Fibroblast of skin of left quadriceps (primary cell): ENCODE results near the gene FBXL15.

ENCODE experiments used
- DNase-seq, 2 experiments: peaks; one replicate each; pipeline ENCODE4 v3.0.0-alpha.2; 2013; ENCODE audit warnings: low read depth in 2 of 2

Gene FBXL15

GRCh38 chr10:102457591-102458150, 37.0 kb downstream of the FBXL15 start:
- no peak for DNase-seq

DNA sequence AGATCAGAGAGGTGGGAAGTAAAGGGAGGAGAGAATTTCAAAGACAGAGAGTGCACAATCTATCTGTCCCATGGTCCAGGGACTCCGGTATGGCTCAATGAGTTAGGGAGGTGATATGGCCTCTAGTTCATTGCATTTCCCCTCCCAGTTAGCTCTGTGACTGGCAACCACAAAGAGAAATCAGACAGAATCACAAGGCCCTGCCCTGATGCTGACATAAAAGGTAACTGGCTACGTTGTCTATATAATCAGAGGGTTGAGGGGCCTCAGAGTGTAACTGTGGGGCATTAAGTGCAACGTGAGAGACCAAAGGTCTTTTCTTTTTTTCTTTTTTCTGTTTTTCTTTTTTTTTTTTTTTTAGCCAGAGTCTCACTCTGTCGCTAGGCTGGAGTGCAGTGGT, 38.0 kb downstream of the FBXL15 start:
- no peak for DNase-seq

GRCh38 chr10:102460836-102461186, 40.2 kb downstream of the FBXL15 start:
- no peak for DNase-seq

- peak; percentile 45 to 47 for DNase-seq
Observed at GRCh38 chr10:102461187-102462054, 40.8 kb downstream of the FBXL15 start.

DNA sequence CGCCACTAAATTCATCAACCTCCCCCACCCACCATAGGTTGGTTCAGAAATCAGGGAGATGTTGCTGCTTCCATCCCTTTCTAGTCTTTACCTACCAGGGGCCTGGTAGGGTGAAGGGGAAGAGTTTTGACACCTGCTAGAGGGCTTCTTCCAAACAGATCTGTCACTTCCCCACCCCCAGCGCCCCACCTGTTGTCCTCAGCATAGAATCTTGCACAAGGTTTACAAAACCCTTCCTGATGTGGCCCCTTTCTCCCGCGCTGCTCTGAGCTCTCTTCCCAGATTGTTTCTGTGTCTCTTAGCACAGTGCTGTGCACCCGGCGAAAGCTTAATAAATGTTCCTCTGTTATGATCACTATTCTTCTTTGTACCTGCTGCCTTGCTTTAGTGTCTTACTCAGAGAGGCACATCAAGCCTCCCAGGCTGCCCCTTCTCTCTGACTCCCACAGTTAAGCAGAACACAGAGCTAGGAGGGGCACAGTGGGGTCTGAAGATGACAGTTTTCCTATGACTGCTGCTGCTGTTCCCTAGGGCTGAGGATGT, 41.9 kb downstream of the FBXL15 start:
- no peak for DNase-seq

GRCh38 chr10:102463983-102464382, 43.3 kb downstream of the FBXL15 start:
- DNase-seq = no peak

- no peak for DNase-seq
Observed at GRCh38 chr10:102465466-102465865, 44.8 kb downstream of the FBXL15 start.

DNA sequence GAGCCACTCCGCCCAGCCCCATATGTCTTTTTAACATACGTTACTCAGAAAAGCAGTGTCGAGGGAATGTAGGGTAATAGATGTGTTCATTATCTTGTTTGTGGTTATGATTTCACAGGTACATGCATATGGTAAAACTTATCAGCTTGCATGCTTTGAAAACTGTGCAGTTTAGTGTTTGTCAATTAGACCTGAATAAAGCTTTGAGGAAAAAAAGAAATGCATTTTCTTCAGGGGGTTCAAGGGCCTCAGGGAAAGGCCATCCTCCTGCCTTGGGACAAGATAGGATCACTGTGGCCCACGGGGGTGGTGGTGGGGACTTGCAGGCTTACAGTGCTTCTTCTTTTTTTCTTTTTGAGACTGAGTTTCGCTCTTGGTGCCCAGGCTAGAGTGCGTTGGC, 46.7 kb downstream of the FBXL15 start:
- no peak for DNase-seq

GRCh38 chr10:102467971-102468438, 47.4 kb downstream of the FBXL15 start:
- DNase-seq = no peak

DNA sequence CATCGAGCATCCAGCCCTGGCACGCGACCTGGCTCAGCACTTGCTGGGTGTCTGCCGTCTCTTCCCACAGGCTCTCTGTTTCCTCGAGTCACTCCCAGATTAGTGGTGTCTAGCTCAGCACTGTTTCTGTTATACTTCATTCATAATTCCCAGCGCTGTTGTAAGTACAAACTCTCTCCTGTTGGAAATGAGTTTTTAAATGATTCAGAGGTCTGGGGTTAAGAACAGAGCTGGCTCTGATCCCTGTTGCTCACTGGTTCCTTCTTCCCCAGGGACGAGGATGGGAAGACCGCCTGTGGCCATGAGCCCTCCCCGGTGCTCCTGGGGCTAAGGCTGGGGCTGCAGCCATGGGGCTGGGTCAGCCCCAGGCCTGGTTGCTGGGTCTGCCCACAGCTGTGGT, 48.0 kb downstream of the FBXL15 start:
- DNase-seq = no peak

- DNase-seq = no peak
Observed at GRCh38 chr10:102470579-102471546, 50.2 kb downstream of the FBXL15 start.
